HepG2 (cell line): ENCODE results near the gene CD300LF. TPM values are rescaled to one million over a fixed set of nuclear protein-coding genes. Genes with fewer than 3 reads are reported as not detected.
A peak's percentile ranks its signal among the peaks of the same experiment; 100 is the strongest.

Experiments
- ARHGAP35 ChIP-seq: sonication (generic); formaldehyde crosslinking; IDR thresholded peaks from 2 replicates; pipeline ENCODE4 v1.9.0; 2022; ENCODE audit warnings: mild to moderate bottlenecking, inconsistent platforms, moderate library complexity, missing genetic modification reagents, borderline replicate concordance
- CBX5 ChIP-seq: sonication (generic); formaldehyde crosslinking; IDR thresholded peaks from 2 replicates; pipeline ENCODE4 v1.4.0; 2020; ENCODE audit warnings: missing genetic modification reagents, borderline replicate concordance
- FOXK1 ChIP-seq: sonication (generic); formaldehyde crosslinking; IDR thresholded peaks from 2 replicates; pipeline ENCODE4 v1.4.0; 2020; ENCODE audit warnings: low read depth, missing genetic modification reagents, borderline replicate concordance
- FOXM1 ChIP-seq: sonication (generic); formaldehyde crosslinking; IDR thresholded peaks from 2 replicates; pipeline ENCODE4 v1.5.0; 2020; ENCODE audit warnings: missing genetic modification reagents
- HOXA5 ChIP-seq: sonication (generic); formaldehyde crosslinking; IDR thresholded peaks from 2 replicates; pipeline ENCODE4 v1.4.0; 2020; ENCODE audit warnings: missing genetic modification reagents
- NR2F6 ChIP-seq, 2 experiments: IDR thresholded peaks; 2 replicates each; pipeline ENCODE4 v1.6.1; 2016; ENCODE audit warnings: antibody characterized with exemption in 1 of 2, mild to moderate bottlenecking in 1 of 2
- PHF20 ChIP-seq: sonication (generic); formaldehyde crosslinking; IDR thresholded peaks from 2 replicates; pipeline ENCODE4 v1.5.0; 2020; ENCODE audit warnings: mild to moderate bottlenecking, missing genetic modification reagents
- RBAK ChIP-seq: sonication (generic); formaldehyde crosslinking; IDR thresholded peaks from 2 replicates; pipeline ENCODE4 v1.5.1; 2020; ENCODE audit warnings: mild to moderate bottlenecking, missing genetic modification reagents
- SP140L ChIP-seq: sonication (generic); formaldehyde crosslinking; IDR thresholded peaks from 2 replicates; pipeline ENCODE4 v1.4.0; 2020; ENCODE audit warnings: missing genetic modification reagents, borderline replicate concordance
- ZFY ChIP-seq: sonication (generic); formaldehyde crosslinking; IDR thresholded peaks from 2 replicates; pipeline ENCODE4 v1.4.0; 2020; ENCODE audit warnings: missing genetic modification reagents
- ZNF224 ChIP-seq: sonication (generic); formaldehyde crosslinking; IDR thresholded peaks from 2 replicates; pipeline ENCODE4 v1.5.0; 2020; ENCODE audit warnings: mild to moderate bottlenecking, missing genetic modification reagents
- polyA plus RNA-seq, 8 experiments: library from polyadenylated mRNA; depleted of rRNA in 3 of 8; stranded (reverse) in 7 of 8; unstranded in 1 of 8; fragments of >200 nt; fragmentation: Illumina TruSeq in 4 of 8; extraction: Trizol in 4 of 8; gene quantifications; 2 replicates each; pipeline versions ENCODE4 v1.2.1 to v1.2.3, GENCODE V29; 2011 to 2016; ENCODE audit warnings: low read depth in 4 of 8, missing spikeins in 1 of 8, mixed read lengths in 1 of 8; ENCODE audit not compliant: insufficient read depth in 1 of 8
- total RNA-seq, 5 experiments: library from RNA; depleted of rRNA; stranded (reverse); fragments of >200 nt; fragmentation: Illumina TruSeq; extraction: Trizol; gene quantifications; 2 replicates each; pipeline ENCODE4 v1.2.3, GENCODE V29; 2016; ENCODE audit warnings: low read depth in 1 of 5
- TF ChIP-seq, protein P1 (sequence below): sonication (generic); formaldehyde crosslinking; IDR thresholded peaks from 2 replicates; pipeline ENCODE4 v1.8.1; 2022; ENCODE audit warnings: low read depth, mild to moderate bottlenecking, missing genetic modification reagents
- TF ChIP-seq, protein P2 (sequence below): sonication (generic); formaldehyde crosslinking; IDR thresholded peaks from 2 replicates; pipeline ENCODE4 v1.5.1; 2020; ENCODE audit warnings: mild to moderate bottlenecking, missing genetic modification reagents, borderline replicate concordance
- TF ChIP-seq, protein P3 (sequence below): sonication (generic); formaldehyde crosslinking; IDR thresholded peaks from 2 replicates; pipeline ENCODE4 v1.5.0; 2020; ENCODE audit warnings: mild to moderate bottlenecking, missing genetic modification reagents, moderate library complexity

Gene CD300LF
- total and polyA plus RNA-seq, 2 of the 13 experiments (the other 11 are each of a cell fraction or from before 2014, with no cell fraction given) = not detected

DNA sequence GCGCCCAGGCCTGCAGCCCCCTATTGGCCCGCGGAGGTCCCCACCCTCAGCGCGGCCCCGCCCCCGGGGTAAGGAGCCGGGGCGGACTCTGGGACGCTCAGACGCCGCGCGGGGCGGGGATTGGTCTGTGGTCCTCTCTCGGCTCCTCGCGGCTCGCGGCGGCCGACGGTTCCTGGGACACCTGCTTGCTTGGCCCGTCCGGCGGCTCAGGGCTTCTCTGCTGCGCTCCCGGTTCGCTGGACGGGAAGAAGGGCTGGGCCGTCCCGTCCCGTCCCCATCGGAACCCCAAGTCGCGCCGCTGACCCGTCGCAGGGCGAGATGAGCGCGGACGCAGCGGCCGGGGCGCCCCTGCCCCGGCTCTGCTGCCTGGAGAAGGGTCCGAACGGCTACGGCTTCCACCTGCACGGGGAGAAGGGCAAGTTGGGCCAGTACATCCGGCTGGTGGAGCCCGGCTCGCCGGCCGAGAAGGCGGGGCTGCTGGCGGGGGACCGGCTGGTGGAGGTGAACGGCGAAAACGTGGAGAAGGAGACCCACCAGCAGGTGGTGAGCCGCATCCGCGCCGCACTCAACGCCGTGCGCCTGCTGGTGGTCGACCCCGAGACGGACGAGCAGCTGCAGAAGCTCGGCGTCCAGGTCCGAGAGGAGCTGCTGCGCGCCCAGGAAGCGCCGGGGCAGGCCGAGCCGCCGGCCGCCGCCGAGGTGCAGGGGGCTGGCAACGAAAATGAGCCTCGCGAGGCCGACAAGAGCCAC, 36.0 kb upstream of the CD300LF start, which contains the start of gene NHERF1 (continued):
- TF ChIP-seq, protein P1, sequence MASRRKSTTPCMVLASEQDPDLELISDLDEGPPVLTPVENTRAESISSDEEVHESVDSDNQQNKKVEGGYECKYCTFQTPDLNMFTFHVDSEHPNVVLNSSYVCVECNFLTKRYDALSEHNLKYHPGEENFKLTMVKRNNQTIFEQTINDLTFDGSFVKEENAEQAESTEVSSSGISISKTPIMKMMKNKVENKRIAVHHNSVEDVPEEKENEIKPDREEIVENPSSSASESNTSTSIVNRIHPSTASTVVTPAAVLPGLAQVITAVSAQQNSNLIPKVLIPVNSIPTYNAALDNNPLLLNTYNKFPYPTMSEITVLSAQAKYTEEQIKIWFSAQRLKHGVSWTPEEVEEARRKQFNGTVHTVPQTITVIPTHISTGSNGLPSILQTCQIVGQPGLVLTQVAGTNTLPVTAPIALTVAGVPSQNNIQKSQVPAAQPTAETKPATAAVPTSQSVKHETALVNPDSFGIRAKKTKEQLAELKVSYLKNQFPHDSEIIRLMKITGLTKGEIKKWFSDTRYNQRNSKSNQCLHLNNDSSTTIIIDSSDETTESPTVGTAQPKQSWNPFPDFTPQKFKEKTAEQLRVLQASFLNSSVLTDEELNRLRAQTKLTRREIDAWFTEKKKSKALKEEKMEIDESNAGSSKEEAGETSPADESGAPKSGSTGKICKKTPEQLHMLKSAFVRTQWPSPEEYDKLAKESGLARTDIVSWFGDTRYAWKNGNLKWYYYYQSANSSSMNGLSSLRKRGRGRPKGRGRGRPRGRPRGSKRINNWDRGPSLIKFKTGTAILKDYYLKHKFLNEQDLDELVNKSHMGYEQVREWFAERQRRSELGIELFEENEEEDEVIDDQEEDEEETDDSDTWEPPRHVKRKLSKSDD (CRISPR knock-in tag) = 0 out of 2 replicates have a peak, but pooled peaks have one; percentile 37
- TF ChIP-seq CBX5 (CRISPR knock-in tag) = no peak
- peak; percentile 81; the same call in 1 of the 2 replicates for TF ChIP-seq ZNF224
- TF ChIP-seq, protein P2, sequence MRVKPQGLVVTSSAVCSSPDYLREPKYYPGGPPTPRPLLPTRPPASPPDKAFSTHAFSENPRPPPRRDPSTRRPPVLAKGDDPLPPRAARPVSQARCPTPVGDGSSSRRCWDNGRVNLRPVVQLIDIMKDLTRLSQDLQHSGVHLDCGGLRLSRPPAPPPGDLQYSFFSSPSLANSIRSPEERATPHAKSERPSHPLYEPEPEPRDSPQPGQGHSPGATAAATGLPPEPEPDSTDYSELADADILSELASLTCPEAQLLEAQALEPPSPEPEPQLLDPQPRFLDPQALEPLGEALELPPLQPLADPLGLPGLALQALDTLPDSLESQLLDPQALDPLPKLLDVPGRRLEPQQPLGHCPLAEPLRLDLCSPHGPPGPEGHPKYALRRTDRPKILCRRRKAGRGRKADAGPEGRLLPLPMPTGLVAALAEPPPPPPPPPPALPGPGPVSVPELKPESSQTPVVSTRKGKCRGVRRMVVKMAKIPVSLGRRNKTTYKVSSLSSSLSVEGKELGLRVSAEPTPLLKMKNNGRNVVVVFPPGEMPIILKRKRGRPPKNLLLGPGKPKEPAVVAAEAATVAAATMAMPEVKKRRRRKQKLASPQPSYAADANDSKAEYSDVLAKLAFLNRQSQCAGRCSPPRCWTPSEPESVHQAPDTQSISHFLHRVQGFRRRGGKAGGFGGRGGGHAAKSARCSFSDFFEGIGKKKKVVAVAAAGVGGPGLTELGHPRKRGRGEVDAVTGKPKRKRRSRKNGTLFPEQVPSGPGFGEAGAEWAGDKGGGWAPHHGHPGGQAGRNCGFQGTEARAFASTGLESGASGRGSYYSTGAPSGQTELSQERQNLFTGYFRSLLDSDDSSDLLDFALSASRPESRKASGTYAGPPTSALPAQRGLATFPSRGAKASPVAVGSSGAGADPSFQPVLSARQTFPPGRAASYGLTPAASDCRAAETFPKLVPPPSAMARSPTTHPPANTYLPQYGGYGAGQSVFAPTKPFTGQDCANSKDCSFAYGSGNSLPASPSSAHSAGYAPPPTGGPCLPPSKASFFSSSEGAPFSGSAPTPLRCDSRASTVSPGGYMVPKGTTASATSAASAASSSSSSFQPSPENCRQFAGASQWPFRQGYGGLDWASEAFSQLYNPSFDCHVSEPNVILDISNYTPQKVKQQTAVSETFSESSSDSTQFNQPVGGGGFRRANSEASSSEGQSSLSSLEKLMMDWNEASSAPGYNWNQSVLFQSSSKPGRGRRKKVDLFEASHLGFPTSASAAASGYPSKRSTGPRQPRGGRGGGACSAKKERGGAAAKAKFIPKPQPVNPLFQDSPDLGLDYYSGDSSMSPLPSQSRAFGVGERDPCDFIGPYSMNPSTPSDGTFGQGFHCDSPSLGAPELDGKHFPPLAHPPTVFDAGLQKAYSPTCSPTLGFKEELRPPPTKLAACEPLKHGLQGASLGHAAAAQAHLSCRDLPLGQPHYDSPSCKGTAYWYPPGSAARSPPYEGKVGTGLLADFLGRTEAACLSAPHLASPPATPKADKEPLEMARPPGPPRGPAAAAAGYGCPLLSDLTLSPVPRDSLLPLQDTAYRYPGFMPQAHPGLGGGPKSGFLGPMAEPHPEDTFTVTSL (CRISPR knock-in tag) = peak; percentile 42
- TF ChIP-seq ZFY (CRISPR knock-in tag) = peak; percentile 71
- no peak for TF ChIP-seq NR2F6 (IDR thresholded peaks at IDR 0.05)
- TF ChIP-seq NR2F6 (CRISPR knock-in tag; IDR thresholded peaks at IDR 0.05) = no peak; the same call in 1 of the 2 replicates
- TF ChIP-seq FOXK1 = peak; percentile 55; the same call in 1 of the 2 replicates
- peak; percentile 91; the same call in 1 of the 2 replicates for TF ChIP-seq SP140L (CRISPR knock-in tag)
- TF ChIP-seq ARHGAP35 (CRISPR knock-in tag) = peak; percentile 86
- peak; percentile 94 for TF ChIP-seq HOXA5
- 0 out of 2 replicates have a peak, but pooled peaks have one; percentile 72 for TF ChIP-seq FOXM1 (CRISPR knock-in tag)
- TF ChIP-seq, protein P3, sequence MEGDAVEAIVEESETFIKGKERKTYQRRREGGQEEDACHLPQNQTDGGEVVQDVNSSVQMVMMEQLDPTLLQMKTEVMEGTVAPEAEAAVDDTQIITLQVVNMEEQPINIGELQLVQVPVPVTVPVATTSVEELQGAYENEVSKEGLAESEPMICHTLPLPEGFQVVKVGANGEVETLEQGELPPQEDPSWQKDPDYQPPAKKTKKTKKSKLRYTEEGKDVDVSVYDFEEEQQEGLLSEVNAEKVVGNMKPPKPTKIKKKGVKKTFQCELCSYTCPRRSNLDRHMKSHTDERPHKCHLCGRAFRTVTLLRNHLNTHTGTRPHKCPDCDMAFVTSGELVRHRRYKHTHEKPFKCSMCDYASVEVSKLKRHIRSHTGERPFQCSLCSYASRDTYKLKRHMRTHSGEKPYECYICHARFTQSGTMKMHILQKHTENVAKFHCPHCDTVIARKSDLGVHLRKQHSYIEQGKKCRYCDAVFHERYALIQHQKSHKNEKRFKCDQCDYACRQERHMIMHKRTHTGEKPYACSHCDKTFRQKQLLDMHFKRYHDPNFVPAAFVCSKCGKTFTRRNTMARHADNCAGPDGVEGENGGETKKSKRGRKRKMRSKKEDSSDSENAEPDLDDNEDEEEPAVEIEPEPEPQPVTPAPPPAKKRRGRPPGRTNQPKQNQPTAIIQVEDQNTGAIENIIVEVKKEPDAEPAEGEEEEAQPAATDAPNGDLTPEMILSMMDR (CRISPR knock-in tag) = peak; percentile 57
- no peak for TF ChIP-seq RBAK
- TF ChIP-seq PHF20 = peak; percentile 43; the same call in 1 of the 2 replicates
